Sciatic nerve (tissue), 2 donors: ENCODE data around the gene ADAD2. TPM values are rescaled to one million over a fixed set of nuclear protein-coding genes. Genes with fewer than 3 reads are reported as not detected.

Experiments
- ATAC-seq: fragments of 200-7000 bp; cut with Tn5 transposase; one replicate; pipeline ENCODE4 v1.9.1; 2020; ENCODE audit warnings: mild to moderate bottlenecking, moderate library complexity
- DNase-seq: peaks from one replicate; pipeline ENCODE4 v3.0.0-alpha.2; 2020; ENCODE audit warnings: low spot score
- intact Hi-C: fragments of 100-400 bp; cut with DNase I; formaldehyde crosslinking; loops from one replicate; pipeline ENCODE4 v1.14.2; 2022
- total RNA-seq: library from RNA; stranded (reverse); fragmentation: NEBNext Ultra II Directional; extraction: Animal tissue kit (Norgen Biotek cat#: 25700); gene quantifications from one replicate; pipeline ENCODE4 v1.2.1, GENCODE V29; 2021
- donor health status: DM: no; HTN: no; CAD: no.
- donor health status: DM: no; HTN: no; CAD: no.

ADAD2 gene
- total RNA-seq, 1 donor from 2014 or later = not detected

- DNase-seq (no peak), ATAC-seq (peak; percentile 55)
- intact Hi-C loops = no loop called here
Observed at GRCh38 chr16:84175350-84176081, 15.4 kb upstream of the ADAD2 start.

DNA sequence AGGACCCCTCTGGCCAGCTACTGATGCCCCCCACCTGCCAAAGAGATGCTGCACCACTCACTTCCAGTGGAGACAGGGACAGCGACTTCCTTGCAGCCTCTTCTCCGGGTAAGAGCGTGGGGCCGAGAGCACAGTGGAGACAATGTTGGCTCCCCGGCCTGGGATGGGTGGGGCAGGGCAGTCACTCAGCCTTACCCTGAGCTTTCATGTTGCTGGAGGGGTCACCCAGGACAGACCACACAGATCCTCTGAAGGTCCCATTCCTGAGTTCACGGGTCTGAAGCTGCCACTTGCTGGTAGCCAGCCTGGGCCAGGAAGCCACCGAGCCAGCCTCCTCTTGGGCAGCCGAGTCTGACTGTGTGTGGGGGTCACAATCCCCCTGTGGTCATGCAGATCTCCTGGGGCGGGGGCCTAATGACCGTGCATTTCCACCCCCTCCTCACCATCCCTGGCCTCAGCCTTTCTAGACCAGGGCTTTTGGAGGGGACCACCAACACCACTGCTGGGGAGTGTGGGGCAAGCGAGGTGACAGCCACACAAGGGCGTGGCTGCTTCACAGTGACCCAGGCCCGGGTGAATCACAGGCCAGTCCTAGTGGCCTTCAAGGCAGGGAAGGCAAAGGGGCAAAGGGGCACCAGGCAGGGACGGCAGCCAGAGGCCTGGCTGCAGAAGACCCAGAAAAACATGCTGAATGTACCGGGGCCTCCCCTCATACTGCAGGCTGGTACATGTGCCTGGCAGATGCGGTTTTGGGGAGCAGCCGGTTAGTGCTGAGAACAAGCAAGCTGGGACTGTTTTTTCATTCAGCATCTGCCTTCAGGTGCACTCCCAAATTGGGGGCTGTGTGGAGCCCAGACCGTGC lies 14.5 kb upstream of the ADAD2 start:
- DNase-seq = no peak
- ATAC-seq = peak; percentile 13
- intact Hi-C loops = no loop called here

DNA sequence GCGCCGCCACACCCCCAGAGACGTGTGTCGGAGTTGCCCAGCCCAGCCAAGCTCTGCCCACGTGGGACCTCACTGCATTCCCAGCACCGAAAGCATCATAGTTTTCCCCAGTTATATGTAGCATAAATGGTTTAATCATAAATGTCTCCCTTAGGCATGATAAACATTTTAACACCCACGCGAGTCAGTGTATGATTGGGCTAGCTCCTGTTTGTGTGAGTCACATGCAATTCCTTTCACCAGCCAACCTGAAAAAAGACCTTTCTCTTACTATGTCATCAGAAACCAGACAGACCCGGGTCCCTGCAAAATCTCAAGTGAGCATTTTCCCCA lies 13.2 kb upstream of the ADAD2 start:
- ATAC-seq = peak; percentile 40
- DNase-seq = no peak
- intact Hi-C loops = no loop called here

GRCh38 chr16:84178146-84178765 lies 12.7 kb upstream of the ADAD2 start:
- no peak for ATAC-seq
- DNase-seq = no peak
- intact Hi-C loops = no loop called here

GRCh38 chr16:84178892-84179611 lies 11.9 kb upstream of the ADAD2 start:
- DNase-seq (no peak), ATAC-seq (no peak)
- intact Hi-C loops = no loop called here

DNA sequence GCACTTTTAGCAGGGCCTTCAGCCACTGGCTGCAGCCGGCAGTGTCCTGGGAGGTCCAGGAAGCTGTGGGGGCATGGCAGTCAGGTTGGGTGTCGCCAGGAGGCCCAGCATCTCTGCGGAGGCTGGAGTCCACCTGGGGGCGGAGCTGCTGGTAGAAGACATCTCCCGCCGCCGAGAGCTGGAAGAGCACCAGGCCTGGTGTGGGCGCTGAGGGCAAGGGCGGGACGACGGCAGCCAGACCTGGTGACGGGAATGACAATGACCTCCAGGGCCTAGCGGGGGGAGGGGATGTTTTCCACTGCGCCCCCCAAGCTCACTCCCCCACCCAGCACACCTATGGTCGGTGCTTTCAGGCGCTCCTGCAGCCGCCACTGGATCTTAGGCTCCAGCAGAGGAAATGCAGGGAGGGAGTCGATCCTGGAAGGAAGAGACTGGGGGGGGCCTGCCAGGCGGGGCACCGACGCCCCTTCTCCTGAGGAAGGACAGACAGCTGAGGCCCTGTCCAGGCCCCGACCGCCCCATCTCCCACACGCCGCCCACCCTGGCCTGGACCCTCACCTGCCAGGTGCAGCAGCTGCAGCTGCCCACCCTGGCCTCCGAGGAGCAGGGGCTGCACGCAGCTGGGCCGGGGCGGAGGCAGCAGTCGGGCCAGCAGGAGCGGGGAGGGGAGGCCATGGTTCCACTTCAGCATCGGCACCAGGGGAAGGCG lies 11.2 kb upstream of the ADAD2 start:
- DNase-seq = no peak
- ATAC-seq = no peak
- intact Hi-C loops = loop anchor here (10.0 kb wide), 2 partner anchors 95 to 305 kb away; no protein-coding TSS in a partner anchor

DNA sequence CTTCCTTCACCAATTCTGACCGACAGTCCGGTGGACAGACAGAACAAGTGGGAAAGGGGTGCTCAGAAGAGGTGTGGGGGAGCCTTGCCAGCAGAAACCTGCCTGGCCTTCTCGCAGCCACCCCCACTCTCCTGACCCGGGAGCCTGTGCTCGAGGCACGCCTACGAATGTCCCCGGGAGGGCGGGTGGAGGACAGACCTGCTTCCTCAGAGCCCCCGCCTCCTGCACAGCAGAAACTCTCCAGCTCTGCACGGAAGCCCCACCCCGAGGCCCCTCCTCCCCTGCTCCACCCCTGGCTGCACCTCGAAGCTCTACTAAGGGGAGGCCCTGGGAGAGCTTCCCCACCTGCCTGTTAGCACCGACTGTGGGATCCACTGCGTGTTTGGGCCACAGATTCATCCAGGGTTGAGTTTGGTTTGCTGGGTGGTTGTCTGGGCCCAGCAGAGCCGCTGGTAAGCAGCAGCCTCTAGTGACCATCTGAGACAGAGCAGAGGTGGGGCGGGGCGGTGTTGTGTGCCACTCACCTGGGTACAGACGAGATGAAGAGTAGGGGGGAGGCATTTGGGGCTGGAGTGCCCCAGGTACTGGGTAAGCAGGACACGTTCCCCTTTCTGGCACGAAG lies 10.3 kb upstream of the ADAD2 start:
- DNase-seq = no peak
- intact Hi-C loops = loop anchor here (10.0 kb wide), 2 partner anchors 96 to 304 kb away; no protein-coding TSS in a partner anchor
- ATAC-seq = no peak

- intact Hi-C loops = loop anchor here (10.0 kb wide), 2 partner anchors 97 to 303 kb away; no protein-coding TSS in a partner anchor
- ATAC-seq (no peak), DNase-seq (no peak)
Observed at GRCh38 chr16:84181144-84181915, 9.6 kb upstream of the ADAD2 start.

DNA sequence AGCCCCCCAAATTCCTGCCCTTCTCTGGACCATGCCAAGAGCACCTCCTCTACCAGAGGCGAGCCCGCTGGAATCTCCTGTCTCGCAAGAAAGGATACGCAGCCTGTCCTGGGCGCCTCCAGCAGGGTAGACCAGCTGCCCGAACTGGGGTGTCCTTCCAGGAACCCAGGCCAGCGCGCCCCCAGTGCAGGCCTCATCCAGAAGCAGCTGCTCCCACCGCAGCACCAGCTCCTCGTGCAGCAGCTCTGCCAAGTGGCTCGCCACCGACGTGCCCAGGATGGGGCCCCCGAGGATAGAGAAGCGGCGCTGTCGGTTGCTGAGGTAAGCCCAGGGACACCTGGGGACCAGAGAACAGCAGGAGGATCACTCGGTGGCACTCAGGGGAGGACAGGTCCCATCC lies 8.9 kb upstream of the ADAD2 start:
- no peak for ATAC-seq
- no peak for DNase-seq
- intact Hi-C loops = loop anchor here (10.0 kb wide), 2 partner anchors 97 to 303 kb away; no protein-coding TSS in a partner anchor

- no peak for DNase-seq
- intact Hi-C loops = loop anchor here (10.0 kb wide), 2 partner anchors 98 to 302 kb away; no protein-coding TSS in a partner anchor
Observed at GRCh38 chr16:84182680-84183571, 8.0 kb upstream of the ADAD2 start.

DNA sequence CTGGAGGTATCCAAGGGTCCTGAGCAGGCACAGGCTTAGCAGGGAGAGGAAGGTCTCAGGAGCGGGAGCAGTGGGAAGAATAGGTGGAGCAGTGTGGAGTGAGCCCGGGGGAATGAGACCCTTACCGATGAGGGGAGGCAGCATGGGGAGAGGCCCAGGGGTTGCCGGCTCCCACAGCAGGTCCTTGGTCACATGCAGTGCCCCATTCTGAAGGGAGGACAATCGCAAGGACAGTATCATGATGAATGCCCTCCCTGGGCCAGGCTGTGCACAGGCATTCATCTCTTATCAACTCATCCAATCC lies 7.4 kb upstream of the ADAD2 start:
- intact Hi-C loops = loop anchor here (10.0 kb wide), 2 partner anchors 99 to 301 kb away; no protein-coding TSS in a partner anchor
- ATAC-seq (no peak), DNase-seq (no peak)

More at GRCh38 chr16:84182680-84183571, 8.0 kb upstream of the ADAD2 start:
- ATAC-seq = no peak

- DNase-seq (peak; percentile 54), ATAC-seq (no peak)
- intact Hi-C loops = loop anchor here (10.0 kb wide), 2 partner anchors 99 to 301 kb away; no protein-coding TSS in a partner anchor
Observed at GRCh38 chr16:84183911-84184591, 6.9 kb upstream of the ADAD2 start.

DNA sequence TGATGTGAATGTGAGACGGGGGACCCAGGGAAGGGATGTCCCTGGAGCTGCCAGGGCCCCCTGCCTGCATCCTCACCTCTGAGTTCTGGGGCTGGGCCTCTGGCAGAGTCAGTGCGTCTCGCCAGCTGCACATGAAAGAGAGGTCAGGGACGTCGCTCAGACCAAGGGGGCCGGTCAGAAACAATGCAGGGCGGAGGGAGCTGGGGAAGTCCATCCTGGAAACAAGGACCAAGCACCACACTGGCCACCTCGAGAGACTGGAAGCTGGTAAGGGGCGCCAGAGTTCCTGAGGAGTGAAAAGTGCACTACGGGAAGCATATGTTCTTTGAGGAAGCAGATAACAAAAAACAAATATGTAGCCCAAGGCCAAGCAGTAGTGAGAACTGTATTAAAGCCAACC lies 6.2 kb upstream of the ADAD2 start:
- intact Hi-C loops = loop anchor here (5.0 to 10.0 kb wide), 3 partner anchors 100 to 300 kb away; no protein-coding TSS in a partner anchor
- no peak for ATAC-seq
- peak; percentile 52 for DNase-seq

GRCh38 chr16:84186685-84187437 lies 4.1 kb upstream of the ADAD2 start, which contains the start of gene TAF1C:
Gene TAF1C, minus strand, starts transcription at chr16:84187057. Its CDS starts 2,069 bp downstream, at chr16:84184988.
- peak; percentile 95 for DNase-seq
- intact Hi-C loops = loop anchor here (5.0 to 10.0 kb wide), 3 partner anchors 102 to 298 kb away; no protein-coding TSS in a partner anchor
- peak; percentile 98 for ATAC-seq

DNA sequence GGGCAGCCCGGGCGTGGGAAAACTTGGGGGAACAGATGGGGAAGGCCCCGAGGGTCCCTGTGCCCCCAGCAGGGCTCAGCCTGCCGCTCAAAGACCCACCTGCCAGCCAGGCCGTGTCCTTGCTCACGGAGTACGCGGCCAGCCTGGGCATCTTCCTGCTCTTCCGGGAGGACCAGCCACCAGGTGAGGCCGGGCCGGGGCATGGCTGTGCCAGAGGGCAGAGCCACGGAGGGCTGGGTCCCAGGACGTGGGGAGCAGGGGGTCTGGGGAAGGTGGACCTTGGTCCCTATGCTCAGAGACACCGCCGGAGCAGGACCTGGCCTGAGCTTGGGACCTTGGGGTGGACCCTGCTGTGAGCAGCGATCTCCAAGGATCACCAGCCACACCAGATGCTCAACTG lies 509 bp downstream of the ADAD2 start:
- ATAC-seq (no peak), DNase-seq (no peak)
- intact Hi-C loops = no loop called here
